Parietal lobe (tissue), 1 donor: Measurements from ENCODE around the gene AHSP. TPM values are rescaled to one million over a fixed set of nuclear protein-coding genes. Genes with fewer than 3 reads are reported as not detected.

Source experiments
- total RNA-seq: library from RNA; depleted of rRNA; stranded (reverse); fragments of >200 nt; gene quantifications from one replicate; pipeline ENCODE4 v1.2.3, GENCODE V29; 2014

AHSP gene
- 45.7 TPM for total RNA-seq

GRCh38 chr16:31527734-31528274 lies at the start of gene AHSP:
Gene AHSP (plus strand): TSS chr16:31527900. CDS start chr16:31528140, 240 bp downstream.

GRCh38 chr16:31483081-31483480 lies 44.6 kb upstream of the AHSP start, which contains the start of gene SLC5A2:
Gene SLC5A2 (plus strand): TSS chr16:31483123. CDS start chr16:31483137, 14 bp downstream.

GRCh38 chr16:31507929-31508705 lies 19.6 kb upstream of the AHSP start, which contains the start of gene RUSF1:
Gene RUSF1 (minus strand): TSS chr16:31508391. CDS start chr16:31508373, 18 bp downstream.

Other genes with a start within 250 kb of the AHSP start
- gene ITGAX, start 172.7 kb upstream of the AHSP start, total RNA-seq: 1.3 TPM
- gene ITGAD, start 134.6 kb upstream of the AHSP start, total RNA-seq: not detected
- not detected for gene COX6A2, start 99.5 kb upstream of the AHSP start, total RNA-seq
- gene ZNF843, start 85.1 kb upstream of the AHSP start, total RNA-seq: 1.3 TPM
- 8.8 TPM for gene ARMC5, start 68.4 kb upstream of the AHSP start, total RNA-seq
- gene TGFB1I1, start 55.7 kb upstream of the AHSP start, total RNA-seq: 4.1 TPM
- gene SLC5A2, start 44.8 kb upstream of the AHSP start, total RNA-seq: 1.3 TPM
- gene RUSF1, start 19.5 kb upstream of the AHSP start, total RNA-seq: 47.3 TPM